Nephron (organoid): ENCODE results near the gene TRIOBP.

Source experiments
- H3K27ac Mint-ChIP-seq, 3 experiments: 2 replicates each; pipeline ENCODE4 v1.8.0; 2020; ENCODE audit warnings: mixed read lengths in 3 of 3, mild to moderate bottlenecking in 2 of 3, moderate library complexity in 1 of 3
- H3K27me3 Mint-ChIP-seq: 2 replicates; pipeline ENCODE4 v1.8.0; 2021; ENCODE audit warnings: low read depth, mild to moderate bottlenecking, moderate library complexity, mixed read lengths
- H3K36me3 Mint-ChIP-seq: 2 replicates; pipeline ENCODE4 v1.8.0; 2020; ENCODE audit warnings: low read depth, mixed read lengths
- H3K4me1 Mint-ChIP-seq: 2 replicates; pipeline ENCODE4 v1.8.0; 2020; ENCODE audit warnings: mixed read lengths
- H3K4me3 Mint-ChIP-seq, 3 experiments: 2 replicates each; pipeline ENCODE4 v1.8.0; 2020; ENCODE audit warnings: mild to moderate bottlenecking in 3 of 3, mixed read lengths in 3 of 3, moderate library complexity in 2 of 3
- H3K9me3 Mint-ChIP-seq: 2 replicates; pipeline ENCODE4 v1.8.0; 2020; ENCODE audit warnings: mixed read lengths
- TF ChIP-seq, protein P1 (sequence below), 3 experiments: fragments of 200-600 bp; sonication (generic); IDR thresholded peaks; one replicate each; pipeline ENCODE4 v1.5.0; 2021; ENCODE audit warnings: antibody characterized with exemption in 3 of 3; ENCODE audit not compliant: unreplicated experiment in 3 of 3

The TRIOBP gene

DNA sequence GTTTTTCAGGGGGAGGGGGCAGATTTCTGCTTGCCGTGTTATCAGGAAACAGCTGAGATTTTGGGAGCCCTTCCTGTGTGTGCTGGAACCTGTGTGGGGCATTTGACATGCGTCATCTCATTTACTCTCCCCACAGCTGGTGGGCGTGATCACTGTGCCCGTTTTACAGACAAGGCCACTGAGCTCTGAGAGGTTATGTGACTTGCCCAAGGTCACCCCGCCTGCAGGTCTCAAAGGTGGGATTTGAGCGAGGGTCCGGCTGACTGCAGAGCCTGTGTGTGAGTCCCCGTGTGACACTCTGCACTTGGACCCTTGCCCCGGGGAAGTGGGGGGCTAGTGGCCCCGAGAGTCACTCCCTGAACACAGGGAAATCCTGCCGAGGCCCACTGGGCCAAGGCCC lies 62.4 kb downstream of the TRIOBP start:
- Mint-ChIP-seq H3K36me3 (peaks cover 60% of the 10 kb centered on the region), H3K27me3 (peaks cover 3% of the 10 kb centered on the region), H3K27ac (no peak overlapping the region), H3K9me3 (no peaks in the 10 kb centered on the region), H3K4me1 (no peaks in the 10 kb centered on the region), H3K4me3 (no peak overlapping the region)
- TF ChIP-seq, protein P1, sequence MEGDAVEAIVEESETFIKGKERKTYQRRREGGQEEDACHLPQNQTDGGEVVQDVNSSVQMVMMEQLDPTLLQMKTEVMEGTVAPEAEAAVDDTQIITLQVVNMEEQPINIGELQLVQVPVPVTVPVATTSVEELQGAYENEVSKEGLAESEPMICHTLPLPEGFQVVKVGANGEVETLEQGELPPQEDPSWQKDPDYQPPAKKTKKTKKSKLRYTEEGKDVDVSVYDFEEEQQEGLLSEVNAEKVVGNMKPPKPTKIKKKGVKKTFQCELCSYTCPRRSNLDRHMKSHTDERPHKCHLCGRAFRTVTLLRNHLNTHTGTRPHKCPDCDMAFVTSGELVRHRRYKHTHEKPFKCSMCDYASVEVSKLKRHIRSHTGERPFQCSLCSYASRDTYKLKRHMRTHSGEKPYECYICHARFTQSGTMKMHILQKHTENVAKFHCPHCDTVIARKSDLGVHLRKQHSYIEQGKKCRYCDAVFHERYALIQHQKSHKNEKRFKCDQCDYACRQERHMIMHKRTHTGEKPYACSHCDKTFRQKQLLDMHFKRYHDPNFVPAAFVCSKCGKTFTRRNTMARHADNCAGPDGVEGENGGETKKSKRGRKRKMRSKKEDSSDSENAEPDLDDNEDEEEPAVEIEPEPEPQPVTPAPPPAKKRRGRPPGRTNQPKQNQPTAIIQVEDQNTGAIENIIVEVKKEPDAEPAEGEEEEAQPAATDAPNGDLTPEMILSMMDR (IDR thresholded peaks at IDR 0.05; ENCODE audit: unreplicated experiment in 3 of 3) = no peak

DNA sequence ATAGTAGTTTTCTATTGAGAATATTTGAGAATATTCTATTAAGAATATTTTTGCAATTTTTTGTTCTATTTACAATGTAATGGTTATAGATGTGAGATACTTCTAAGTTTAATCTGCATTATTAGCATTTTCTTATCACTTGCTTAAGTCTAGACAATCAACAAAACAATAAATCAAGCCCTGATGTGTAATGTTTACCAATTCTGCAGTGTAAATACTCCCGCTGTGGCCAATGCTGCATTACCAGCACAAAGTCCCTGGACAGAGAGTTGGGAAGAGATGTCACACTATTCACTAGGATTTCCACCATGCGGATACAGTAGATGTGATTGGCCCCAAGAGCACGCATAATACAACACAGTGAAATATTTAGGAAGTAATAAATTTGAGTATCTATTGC lies 63.3 kb downstream of the TRIOBP start:
- Mint-ChIP-seq H3K27me3 (peaks cover 3% of the 10 kb centered on the region), H3K4me3 (no peak overlapping the region), H3K36me3 (peaks cover 60% of the 10 kb centered on the region), H3K27ac (peak overlapping the region in 2 of 3 experiments; percentile 44 to 89), H3K9me3 (no peaks in the 10 kb centered on the region), H3K4me1 (peaks cover 4% of the 10 kb centered on the region)
- TF ChIP-seq, protein P1 (IDR thresholded peaks at IDR 0.05; ENCODE audit: unreplicated experiment in 3 of 3) = no peak

DNA sequence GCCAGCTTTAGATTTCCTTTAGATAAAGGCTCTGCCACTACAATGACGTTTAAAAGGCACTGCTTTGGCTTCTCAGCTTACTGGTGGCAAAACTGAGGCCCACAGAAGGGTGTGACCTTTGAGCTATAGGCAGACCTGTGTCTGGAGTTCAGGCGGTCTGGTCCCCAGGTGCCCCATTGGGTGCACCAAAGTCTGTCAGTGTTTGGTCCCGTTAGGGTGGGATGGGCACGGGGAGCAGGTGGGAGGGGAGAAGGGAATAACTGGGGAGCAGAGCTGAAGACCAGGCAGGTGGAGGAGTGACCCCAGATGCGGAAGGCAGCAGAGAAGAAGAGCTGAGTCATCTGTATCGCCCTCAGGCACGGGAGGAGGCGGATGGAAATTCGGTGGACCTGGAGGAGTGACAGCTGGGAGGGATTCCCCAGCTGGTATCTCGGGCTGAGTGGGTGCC lies 65.6 kb downstream of the TRIOBP start:
- H3K36me3 Mint-ChIP-seq = peaks cover 50% of the 10 kb centered on the region
- H3K27ac Mint-ChIP-seq = peak overlapping the region in 2 of 3 experiments; percentile 49 to 70
- no peak overlapping the region for H3K4me3 Mint-ChIP-seq
- TF ChIP-seq, protein P1 (IDR thresholded peaks at IDR 0.05; ENCODE audit: unreplicated experiment in 3 of 3) = no peak
- no peaks in the 10 kb centered on the region for H3K27me3 Mint-ChIP-seq
- no peaks in the 10 kb centered on the region for H3K9me3 Mint-ChIP-seq
- H3K4me1 Mint-ChIP-seq = peaks cover 4% of the 10 kb centered on the region

DNA sequence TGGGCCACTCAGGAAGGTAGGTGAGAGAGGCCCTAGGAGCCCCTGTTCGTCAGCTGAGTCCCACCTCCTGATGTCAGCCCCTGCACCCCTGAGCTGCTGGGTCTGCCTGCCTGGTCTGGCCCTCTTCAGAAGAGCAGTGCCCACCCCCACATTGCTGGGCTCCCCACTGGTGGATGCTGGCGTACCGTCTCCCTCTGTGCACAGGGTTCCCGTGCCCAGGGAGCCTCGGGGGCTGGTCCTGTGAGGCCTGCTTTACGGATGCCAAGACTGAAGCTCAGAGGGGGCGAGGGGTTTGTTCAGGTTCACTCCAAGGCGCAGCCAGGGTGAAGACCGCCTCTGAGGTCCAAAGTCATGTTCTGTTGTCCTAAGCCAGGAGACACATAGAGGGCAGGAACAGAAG lies 66.2 kb downstream of the TRIOBP start:
- Mint-ChIP-seq H3K36me3 (peaks cover 55% of the 10 kb centered on the region), H3K27me3 (no peaks in the 10 kb centered on the region), H3K27ac (no peak overlapping the region), H3K4me3 (no peak overlapping the region), H3K4me1 (peaks cover 4% of the 10 kb centered on the region), H3K9me3 (no peaks in the 10 kb centered on the region)
- TF ChIP-seq, protein P1 (IDR thresholded peaks at IDR 0.05; ENCODE audit: unreplicated experiment in 3 of 3) = no peak

DNA sequence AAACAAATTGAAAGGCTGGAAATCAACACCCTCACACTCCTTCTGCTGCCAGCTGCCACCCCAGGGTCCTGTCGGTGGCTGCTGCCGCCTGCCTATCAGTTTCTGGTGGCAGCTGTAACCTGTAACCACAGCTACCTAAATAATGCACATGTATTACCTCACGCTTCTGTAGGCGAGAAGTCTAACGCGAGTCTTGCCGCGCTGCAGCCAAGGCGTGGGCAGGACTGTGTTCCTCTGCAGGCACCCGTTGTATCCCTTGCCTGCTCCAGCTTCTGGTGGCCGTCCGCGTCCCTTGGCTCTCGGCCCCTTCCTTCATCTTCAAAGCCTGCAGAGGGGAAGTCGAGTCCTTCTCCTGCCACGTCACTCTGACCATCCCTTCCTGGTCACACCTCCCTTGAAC lies 66.8 kb downstream of the TRIOBP start:
- no peak overlapping the region for H3K4me3 Mint-ChIP-seq
- TF ChIP-seq, protein P1 (IDR thresholded peaks at IDR 0.05; ENCODE audit: unreplicated experiment in 3 of 3) = no peak
- peak overlapping the region in 1 of 3 experiments; percentile 76 for H3K27ac Mint-ChIP-seq
- no peaks in the 10 kb centered on the region for H3K9me3 Mint-ChIP-seq
- H3K36me3 Mint-ChIP-seq = peaks cover 48% of the 10 kb centered on the region
- no peaks in the 10 kb centered on the region for H3K27me3 Mint-ChIP-seq
- H3K4me1 Mint-ChIP-seq = peaks cover 4% of the 10 kb centered on the region

DNA sequence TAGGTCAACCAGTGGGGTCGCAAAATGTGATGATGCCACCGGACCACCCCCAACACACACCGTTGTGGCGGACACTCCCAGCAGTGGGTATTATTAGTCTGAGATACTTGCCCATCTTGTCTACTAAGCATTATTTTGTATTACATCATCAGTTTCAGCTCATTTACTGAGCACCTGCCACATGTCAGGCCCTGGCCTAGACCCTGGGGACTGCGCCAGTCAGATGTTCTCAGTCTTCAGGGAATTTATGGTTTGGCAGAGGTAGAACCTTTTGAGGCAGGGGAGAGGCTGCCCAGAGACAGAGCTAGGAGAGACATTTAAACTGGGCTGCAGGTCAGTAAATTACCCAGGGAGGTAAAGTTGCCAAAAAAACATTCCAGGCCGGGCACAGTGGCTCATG lies 67.8 kb downstream of the TRIOBP start:
- H3K4me1 Mint-ChIP-seq = peaks cover 4% of the 10 kb centered on the region
- H3K27ac Mint-ChIP-seq = peak overlapping the region in 2 of 3 experiments; percentile 11 to 76
- no peaks in the 10 kb centered on the region for H3K9me3 Mint-ChIP-seq
- TF ChIP-seq, protein P1 (IDR thresholded peaks at IDR 0.05; ENCODE audit: unreplicated experiment in 3 of 3) = no peak
- peaks cover 51% of the 10 kb centered on the region for H3K36me3 Mint-ChIP-seq
- H3K4me3 Mint-ChIP-seq = no peak overlapping the region
- H3K27me3 Mint-ChIP-seq = no peaks in the 10 kb centered on the region
